ENCODE data around the gene MFRP.

MFRP gene

GRCh38 chr11:119335655-119336543 is 10.6 kb downstream of the MFRP start:
- DNase-seq, result no peak

GRCh38 chr11:119335091-119335654 is 11.3 kb downstream of the MFRP start:
- no peak for DNase-seq

GRCh38 chr11:119334174-119334930 is 12.2 kb downstream of the MFRP start, which contains the start of gene RNF26:
TSS of gene RNF26 (plus strand) at chr11:119334527. CDS start at chr11:119335123, 596 bp downstream.
- peak; percentile 94 for DNase-seq

GRCh38 chr11:119332111-119332765 is 14.3 kb downstream of the MFRP start:
- no peak for DNase-seq

GRCh38 chr11:119330237-119330636 is 16.3 kb downstream of the MFRP start:
- DNase-seq, result no peak

- DNase-seq, result no peak
Observed at GRCh38 chr11:119329320-119329719, 17.2 kb downstream of the MFRP start.

GRCh38 chr11:119324189-119324588 is 22.3 kb downstream of the MFRP start:
- no peak for DNase-seq

GRCh38 chr11:119323532-119324033 is 22.9 kb downstream of the MFRP start:
- DNase-seq, result peak; percentile 80

- no peak for DNase-seq
Observed at GRCh38 chr11:119322921-119323531, 23.5 kb downstream of the MFRP start.

- DNase-seq, result no peak
Observed at GRCh38 chr11:119322360-119322739, 24.2 kb downstream of the MFRP start.

GRCh38 chr11:119320776-119321524 is 25.6 kb downstream of the MFRP start:
- DNase-seq, result peak; percentile 53

GRCh38 chr11:119320240-119320775 is 26.2 kb downstream of the MFRP start:
- DNase-seq, result no peak

GRCh38 chr11:119319700-119320239 is 26.7 kb downstream of the MFRP start:
- no peak for DNase-seq

GRCh38 chr11:119319136-119319699 is 27.3 kb downstream of the MFRP start:
- DNase-seq, result no peak

- DNase-seq, result peak; percentile 50
Observed at GRCh38 chr11:119318240-119319135, 28.0 kb downstream of the MFRP start.

GRCh38 chr11:119317592-119318239 is 28.8 kb downstream of the MFRP start:
- no peak for DNase-seq

- DNase-seq, result no peak
Observed at GRCh38 chr11:119316729-119317591, 29.5 kb downstream of the MFRP start, which contains the start of gene MCAM. TSS of gene MCAM (minus strand) at chr11:119317130. CDS start at chr11:119317101, 29 bp downstream.
